ENCODE results near the gene TANGO2.

Gene TANGO2

DNA sequence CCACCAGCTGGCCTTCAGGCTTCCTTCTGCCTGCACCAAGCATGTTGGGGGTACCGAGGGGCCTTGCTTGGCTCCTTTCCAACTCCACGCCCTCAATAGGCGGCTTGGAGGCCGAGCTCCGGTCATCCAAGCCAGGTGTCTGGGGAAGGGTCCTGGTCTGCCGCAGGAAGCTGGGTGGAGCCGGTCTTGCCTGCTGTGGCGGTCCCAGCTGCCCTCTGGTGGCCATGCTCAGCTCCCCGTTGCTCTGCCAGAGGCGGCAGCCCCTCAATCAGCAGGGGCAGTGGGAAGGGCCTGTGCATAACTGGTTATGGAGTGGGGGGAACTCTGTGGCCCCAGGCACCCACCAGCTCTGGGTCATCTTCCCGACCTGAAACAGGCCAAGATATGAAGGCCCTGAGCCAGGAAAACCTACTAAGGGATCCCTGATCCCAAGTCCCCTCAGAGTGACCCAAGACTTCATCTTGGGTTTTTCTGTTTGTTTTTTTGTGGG is 7.5 kb upstream of the TANGO2 start:
- no peak for DNase-seq (ENCODE audit: low read depth)

DNA sequence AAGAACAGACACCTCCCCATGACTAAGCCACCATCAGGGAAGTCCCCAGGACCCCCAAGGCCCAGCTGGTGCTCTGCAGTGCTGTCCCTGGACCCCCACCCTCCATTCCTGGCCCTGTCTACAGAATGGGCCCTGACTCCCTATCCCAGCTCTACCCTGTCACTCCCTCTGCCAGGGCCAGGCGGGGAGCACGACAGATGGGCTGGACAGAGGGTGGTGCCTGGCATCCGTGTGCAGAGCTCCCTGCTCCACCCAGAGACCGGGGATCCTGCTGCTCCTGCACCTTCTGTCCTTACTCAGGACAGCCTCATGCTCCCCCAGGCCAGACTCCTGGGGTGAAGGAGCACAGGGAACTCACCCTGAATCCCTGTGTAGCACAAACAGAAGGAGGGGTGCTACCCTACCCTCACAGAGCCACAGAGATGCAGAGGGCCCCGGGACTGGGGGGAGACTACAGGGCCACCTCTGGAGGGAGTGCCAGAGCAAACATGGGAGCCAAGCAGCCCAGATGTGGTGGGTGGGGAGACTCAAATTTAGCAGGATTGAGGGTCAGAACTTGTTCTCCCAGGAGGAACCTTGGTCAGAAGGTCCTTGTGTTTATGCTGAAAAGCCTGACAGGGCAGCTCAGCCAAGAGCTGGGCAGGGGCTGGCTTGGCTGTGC is 6.3 kb upstream of the TANGO2 start:
- DNase-seq (ENCODE audit: low read depth), result no peak

DNA sequence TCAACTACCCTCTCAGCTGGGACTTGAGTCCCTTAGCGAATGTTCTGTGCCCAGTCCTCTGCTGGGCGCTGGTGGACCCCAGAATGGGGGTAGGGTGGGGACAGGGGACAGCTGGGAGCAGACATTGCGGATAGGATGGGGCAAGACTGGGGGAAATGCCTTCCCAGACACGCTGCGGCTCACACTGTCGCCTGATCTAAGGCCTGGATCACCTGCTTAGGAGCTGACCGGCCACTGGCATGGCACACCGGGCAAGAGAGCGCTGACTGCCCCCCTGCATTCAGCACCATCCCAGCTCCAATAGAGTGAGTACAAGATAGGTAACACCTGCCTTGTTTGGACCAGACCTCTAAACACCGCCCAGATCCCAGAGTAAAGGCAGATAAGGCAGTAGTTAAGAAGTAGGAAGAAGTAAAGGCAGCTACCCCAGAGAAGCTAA is 5.7 kb upstream of the TANGO2 start:
- no peak for DNase-seq (ENCODE audit: low read depth)

DNA sequence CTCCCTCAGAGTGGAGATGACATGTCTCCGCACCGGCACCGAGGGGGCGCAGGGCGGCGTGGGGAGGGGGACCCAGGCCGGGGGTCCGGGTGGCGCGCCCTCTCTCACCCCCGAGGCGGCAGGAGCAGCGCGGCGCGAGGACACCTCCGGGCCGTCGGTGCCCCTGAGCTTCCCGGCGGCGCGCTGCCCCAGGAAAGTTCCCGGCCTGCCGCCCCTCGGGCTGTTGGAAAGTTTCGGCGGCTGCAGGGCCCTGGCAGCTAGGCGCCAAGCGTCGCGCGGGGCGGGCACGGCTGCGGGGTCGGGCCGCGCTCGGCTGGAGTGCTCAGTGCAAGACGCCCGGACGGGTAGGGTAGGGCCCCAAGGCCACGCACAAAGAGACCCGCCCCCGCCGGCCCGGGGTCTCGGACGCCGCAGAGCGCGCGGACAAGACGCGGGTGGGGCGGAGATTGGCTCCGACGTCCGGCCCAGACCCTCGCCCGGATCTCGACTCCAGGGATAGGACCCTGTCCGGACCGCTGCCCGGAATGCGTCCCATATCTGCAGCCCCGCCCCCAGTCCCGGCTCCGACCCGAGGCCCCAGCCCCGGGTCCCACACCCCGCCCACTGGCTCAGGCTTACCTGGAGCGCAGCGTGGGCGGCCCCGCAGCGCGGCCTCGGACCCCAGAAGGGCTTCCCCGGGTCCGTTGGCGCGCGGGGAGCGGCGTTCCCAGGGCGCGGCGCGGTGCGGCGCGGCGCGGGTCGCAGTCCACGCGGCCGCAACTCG is 4.8 kb upstream of the TANGO2 start:
- DNase-seq (ENCODE audit: low read depth), result no peak

DNA sequence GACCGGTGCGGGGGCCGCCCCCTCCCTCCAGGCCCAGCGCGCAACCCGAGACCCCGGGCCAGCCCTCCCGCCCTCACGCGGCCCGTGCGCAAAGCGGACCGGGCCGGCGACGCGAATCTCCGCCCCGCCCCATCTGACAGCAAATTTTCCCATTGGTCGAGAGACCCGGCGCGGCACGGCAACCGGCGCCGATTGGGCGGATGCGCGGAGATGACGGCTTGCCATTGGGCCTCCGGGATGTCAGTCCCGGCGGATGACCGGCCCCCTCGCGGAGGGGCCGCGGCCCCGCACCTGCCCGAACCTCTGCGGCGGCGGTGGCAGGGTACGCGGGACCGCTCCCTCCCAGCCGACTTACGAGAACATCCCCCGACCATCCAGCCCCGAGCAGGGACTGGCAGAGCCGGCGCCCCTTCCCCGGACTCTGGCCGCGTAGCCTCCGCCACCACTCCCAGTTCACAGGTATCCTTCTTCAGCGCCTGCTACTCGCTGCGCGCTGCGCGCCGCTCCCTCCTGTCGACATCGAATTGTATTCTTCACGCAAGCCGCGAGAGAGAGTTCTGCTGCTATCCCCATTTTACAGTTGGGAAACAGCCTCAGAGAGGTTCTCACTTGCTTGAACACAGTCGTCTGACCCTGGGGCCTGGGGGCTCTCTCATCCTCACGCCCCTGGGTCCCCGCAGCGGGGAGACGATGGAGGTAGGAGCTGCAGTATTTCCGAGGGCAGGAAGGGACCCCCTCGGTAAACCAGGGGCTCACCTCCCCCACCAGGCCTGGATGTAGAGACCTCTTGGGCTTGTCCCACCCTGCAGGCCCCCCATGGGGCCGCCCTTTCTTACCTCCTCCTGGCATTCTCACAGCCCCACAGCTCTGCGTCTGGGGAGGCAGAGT is 3.9 kb upstream of the TANGO2 start, which contains the start of gene ARVCF:
Gene ARVCF, minus strand, starts transcription at position 90 of the 888 bp plus-strand sequence. CDS start 26,029 bp downstream, outside the sequence.
- peak; percentile 86 for DNase-seq (ENCODE audit: low read depth)

DNA sequence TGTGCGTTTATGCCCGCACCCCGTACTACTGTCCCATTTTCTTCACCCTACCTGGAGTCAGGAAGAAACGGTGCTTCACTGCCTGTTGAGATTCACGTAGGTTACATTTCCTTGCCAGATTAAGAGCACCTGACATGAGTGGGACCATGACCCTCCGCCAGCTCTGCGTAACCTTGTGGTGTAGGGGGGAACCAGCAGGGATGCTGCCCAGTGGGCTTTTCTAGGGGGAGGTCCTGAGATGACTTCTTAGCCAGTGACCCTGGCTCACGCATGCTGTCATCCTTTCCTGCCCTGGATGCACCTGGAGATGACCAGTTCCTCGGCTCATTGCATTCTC is 3.3 kb upstream of the TANGO2 start:
- DNase-seq (ENCODE audit: low read depth), result no peak

DNA sequence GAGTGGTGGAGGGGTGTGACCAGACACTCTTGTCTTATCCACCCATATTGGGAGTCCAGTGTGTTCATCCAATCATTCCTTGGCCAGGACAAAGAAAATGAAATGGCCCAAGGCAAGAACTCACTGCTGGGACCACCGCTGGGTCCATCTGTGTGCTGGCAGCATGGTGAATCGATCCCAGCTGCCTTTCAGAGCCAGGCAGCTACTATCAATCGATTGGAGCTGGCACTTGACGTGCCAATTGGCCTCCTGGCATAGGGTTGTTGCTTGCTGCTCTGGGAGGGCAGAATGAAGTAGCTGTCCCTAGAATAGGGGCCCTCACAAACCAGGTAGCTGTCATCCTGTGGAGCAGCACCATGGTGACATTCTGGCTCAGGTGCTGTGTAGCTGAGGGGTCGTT is 2.9 kb upstream of the TANGO2 start:
- no peak for DNase-seq (ENCODE audit: low read depth)

DNA sequence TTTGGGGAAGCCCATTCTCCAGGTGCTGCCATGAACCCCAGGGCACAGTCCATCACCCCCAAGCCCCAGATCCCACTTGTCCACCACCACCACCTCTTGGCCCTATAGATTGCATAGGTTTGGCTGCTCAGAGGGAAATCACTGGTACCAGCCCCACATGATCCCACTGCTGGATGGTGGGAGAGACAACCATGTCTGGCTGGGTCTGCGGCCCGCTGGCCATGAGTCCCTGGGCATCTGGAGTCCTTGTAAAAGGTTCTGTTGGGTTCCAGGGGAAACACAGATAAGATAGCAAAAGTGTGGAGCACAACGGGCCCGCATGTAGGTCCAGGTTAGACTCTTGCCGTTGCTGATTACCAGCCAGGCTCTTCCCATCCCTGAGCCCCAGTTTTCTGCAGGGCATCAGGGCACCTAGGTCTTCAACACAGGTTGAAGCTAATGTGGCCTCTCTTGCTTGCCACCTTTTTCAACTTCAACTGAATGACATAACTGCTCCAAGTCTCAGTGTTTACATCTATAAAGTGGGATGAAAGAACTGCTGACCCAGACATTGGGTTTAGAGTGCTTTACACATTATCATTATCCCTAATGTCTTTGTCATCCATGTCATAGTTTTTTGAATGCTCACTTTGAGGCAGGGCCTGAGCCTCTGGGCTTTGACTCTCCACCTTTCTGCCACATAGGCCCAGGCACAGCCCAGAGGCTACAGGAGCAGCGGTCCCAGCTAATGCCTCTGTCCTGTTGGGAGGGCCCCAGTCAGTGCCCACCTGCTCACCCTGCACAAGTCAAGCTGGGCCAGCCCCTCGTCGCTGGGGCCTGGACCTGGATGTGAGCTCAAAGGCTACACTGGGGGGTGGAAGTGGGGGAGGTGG is 1.0 kb upstream of the TANGO2 start:
- no peak for DNase-seq (ENCODE audit: low read depth)

DNA sequence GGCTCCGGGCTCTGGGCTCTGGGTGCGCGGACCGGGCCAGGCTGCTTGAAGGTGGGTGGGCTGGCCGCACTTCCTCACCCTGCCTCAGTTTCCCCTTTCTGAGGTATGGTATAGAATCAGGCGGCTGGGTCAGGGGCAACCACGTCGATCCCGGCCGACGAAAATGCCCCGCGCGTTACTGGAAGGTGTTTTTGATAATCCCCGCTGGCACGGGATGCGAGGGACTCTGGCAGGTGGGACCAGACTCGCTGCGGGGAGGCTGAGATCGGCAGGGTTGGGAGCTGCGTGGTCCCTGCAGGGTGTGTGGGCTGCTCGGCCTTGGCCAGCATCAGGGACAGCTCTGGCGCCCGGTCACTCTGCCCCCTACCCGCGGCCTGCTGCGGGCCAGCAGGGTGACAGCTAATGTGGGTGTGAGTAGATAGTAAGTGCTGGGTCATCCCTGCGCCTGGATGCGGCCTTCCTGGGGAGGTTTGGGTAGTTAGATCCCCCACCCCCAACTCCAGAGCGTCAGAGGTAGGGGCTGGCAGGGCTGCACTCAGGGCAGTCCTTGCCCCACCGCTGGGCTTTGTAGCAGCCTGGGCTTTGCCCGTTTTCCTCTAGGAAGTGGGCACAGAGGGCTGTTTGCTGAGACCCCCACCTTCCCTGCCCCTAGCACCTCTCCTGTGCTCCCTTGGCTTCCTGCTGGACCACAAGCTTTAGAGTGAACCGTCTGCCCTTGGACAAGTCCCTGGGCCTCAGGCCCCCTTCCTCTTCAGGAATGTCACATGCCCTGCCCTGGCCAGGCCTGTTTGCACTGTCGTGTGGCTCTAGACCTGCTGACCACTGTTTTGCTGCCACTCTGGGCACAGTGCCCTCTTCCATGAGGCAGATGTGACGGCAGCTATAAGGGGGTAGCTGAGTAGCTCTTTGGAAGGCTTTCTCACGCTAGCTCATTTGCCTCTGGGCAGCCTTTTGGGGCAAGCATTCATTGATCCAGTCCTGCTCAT is 579 bp downstream of the TANGO2 start:
- no peak for DNase-seq (ENCODE audit: low read depth)

DNA sequence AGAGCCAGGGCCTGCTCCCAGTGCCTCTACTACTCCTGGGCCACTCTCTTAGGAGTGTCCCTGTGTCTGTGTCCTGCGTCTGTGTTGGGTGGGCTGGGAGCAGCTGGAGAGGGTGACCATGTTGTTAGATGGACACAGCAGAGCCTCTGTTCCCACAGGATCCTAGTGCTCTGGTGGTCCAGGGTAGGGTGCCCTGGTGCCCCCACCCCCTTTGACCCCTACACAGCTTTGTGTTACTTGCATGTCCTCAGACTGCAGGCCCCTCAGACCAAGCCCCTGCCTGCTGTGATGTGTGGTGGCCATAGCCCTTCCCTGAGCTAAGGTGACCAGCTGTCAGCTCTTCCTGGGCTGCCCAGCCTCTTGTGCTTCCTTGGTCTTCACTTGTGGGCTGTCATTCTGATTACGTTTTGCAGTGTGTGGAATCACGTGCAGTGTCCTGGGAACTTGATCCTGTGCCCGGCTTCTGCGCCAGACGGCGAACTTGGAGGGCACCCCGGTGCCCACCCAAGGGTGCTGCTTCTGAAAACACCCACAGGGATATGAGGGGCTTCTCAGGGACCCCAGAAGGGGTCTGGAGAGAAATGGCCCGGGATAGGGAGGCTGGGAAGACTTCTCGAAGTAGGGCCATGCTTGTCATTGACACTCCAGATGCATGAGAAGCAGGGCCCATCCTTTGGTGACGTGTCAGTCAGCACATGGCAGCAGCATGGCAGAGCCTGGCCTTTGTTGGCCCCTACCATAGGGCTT is 1.5 kb downstream of the TANGO2 start:
- DNase-seq (ENCODE audit: low read depth), result no peak

DNA sequence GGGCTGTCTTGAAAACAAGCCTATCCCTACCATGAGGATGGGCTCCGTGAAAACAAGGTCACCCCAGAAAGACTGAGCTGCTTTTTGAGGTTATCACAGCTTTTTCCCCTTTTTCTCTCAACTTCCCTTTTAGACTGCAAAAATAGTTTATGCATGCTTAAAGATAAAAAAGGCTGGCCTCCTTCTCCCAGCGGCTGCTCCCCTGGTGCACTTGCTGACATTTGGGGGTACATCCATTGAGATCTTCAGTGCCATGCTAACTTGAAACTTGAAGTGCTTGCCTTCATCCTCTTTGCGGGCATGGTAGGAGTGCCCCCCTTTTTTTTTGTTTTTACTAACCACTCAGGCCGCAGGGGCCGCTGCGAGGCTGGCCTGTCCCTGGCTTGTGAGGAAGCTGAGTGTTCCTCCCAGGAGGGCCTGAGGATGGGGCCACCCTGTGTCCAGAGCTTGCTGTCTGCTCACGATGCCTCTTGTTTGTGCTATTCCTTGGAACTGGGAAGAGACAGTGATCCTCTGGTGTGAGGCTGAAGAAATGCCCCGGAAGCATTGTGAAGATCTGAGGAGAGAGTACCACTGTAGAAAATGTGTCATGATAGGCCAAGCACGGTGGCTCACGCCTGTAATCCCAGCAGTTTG is 2.2 kb downstream of the TANGO2 start:
- no peak for DNase-seq (ENCODE audit: low read depth)

DNA sequence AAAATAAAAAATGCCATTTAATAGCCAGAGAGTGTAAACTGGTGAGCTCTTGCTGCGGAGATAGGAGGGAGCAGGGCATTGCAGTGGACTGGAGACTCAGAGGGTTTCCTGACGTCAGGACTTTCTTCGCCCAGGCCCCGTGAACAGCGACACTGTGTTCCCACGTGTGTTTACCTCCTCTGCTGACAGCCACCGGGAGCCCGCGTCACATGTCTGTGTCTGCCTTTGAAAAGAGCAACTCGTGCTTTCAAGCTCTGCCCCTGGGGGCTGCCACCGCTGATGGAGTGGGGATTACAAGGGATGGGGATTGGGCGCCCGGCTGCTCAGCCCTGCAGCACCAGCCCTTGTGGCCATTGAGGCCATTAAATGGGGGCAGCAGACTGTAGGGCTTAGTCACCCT is 3.3 kb downstream of the TANGO2 start:
- DNase-seq (ENCODE audit: low read depth), result no peak

DNA sequence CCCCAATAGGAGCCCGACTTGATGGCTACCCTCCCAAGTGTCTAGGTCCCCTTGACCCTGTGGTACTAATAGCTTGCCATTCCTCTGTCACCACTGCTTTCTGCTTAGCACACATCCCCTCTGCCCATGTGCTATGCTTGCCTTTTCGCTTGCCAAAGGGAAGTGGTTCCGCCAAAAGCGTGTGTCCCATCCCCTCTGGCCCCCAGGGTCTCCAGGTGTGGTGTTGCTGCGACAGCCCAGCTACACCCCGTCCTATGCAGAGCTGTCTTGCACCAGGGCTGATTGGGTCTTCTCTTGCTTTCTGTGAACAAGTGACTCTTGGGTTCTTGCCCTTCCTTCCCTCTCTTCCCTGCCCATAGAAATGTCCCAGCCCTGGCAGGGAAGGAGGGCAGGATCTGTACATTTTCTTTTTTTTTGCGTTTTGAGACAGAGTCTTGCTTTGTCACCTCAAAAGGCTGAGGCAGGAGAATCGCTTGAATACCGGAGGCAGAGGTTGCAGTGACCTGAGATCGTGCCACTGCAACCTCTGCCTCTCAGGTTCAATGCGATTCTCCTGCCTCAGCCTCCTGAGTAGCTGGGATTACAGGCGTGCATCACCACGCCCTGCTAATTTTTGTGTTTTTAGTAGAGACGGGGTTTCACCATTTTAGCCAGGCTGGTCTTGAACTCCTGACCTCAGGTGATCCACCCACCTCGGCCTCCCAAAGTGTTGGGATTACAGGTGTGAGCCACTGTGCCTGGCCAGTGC is 3.9 kb downstream of the TANGO2 start:
- DNase-seq (ENCODE audit: low read depth), result no peak

DNA sequence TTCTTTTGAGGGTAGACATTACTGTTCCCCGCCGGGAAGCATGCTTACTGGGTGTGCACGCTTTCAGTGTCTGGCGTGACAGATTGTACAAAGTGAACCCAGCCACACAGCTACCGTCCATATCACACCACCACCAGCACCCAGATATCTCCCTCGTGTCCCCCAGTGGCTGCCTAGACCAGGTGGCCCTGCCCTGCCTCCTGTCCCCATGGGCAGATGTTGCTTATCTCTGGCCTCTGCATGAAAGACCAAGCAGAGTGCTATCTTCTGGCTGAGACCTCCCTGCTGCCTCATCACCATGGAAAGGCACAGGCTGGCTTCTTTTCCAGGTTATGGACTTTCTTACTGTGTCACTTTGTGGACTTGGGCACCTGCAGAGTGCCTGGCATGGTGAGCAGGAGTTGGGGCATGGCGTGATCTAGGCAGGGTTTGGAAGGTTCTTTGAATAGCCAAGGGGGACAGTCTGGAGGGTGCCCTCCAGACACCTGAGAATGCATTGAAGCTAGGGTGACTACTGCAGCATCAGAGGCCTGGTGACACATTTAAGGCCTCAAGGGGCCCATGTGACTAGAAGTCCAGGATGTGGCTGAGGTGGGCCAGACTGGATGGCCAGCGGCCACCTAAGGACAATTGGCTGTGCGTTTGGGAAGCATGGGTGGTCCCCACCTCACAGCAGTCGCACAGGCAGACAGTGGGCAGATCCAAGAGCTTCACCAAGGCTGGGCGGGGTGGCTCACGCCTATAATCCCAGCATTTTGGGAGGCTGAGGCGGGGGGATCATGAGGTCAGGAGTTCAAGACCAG is 4.7 kb downstream of the TANGO2 start:
- DNase-seq (ENCODE audit: low read depth), result no peak

DNA sequence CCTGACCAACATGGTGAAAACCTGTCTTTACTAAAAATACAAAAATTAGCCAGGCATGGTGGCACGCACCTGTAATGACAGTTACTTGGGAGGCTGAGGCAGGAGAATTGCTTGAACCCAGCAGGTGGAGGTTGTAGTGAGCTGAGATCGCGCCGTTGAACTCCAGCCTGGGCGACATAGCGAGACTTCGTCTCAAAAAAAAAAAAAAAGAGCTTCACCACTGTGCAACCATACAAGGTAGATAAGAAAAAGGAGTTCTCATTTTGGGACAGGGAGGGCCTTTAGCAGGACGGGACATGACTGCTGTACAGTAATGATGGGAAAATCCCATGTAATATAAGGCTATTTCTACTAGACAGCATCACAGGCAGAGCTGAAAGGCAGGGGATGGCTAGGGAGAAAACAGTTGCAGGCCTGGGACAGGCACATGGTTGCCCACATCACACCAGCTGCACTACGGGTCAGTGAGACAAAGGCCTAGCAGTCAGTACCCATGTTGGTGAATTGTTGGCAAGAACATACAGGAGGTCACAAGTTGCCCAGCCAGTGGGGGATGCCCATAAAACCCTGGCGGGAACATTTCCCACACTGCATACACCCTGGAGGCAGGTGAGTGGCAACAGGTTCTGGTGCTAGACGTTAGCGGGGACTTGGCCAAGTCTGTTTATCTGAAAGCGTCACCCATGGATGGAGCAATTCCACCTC is 5.4 kb downstream of the TANGO2 start:
- DNase-seq (ENCODE audit: low read depth), result no peak

DNA sequence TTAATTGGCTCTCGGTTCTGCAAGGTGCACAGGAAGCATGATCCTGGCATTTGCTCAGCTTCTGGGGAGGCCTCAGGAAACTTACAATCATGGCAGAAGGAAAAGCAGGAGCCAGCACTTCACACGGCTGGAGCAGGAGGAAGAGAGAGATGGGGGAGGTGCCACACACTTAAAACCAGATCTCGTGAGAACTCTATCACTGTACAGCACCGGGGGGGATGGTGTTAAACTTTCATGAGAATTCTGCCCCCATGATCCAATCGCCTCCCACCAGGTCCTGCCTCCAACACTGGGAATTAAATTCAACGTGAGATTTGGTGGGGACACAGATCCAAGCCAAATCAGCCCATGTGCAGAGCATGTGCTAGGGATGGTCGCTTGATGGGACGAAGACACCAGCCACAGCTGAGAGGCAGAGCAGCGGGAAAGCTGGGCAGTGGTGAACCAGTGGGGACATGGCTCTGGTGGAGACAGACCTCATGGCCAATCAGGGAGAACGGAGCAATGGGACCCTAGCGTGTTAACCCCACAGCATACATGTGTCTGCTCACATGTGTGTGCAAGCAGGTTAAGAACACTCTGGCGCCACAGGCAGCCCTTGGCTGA is 6.2 kb downstream of the TANGO2 start:
- DNase-seq (ENCODE audit: low read depth), result no peak

Measured in stimulated activated CD4-positive, alpha-beta T cell treated with anti-CD3 and anti-CD28 coated beads, Interleukin-2, amount 100 ng/mL, for 4 hours (primary cell).